Activated gamma-delta T cell treated with Interleukin-2 at 50 U/mL for 16 hours (primary cell): Measurements from ENCODE around the gene RAB39B.
"Not testable (repeated sequence)": the region's sequence is repeated elsewhere in the genome, so short reads cannot be mapped to it uniquely, and the experiment has no call there.

Experiments
- DNase-seq: peaks from one replicate; pipeline ENCODE4 v3.0.0-alpha.2; 2020

The RAB39B gene

GRCh38 chrX:155263854-155264628 lies at the start of gene RAB39B:
TSS of gene RAB39B (minus strand) at chrX:155264491. CDS start at chrX:155264288, 203 bp downstream.
- DNase-seq = peak; percentile 58

GRCh38 chrX:155313766-155314165 lies 49.5 kb upstream of the RAB39B start:
- DNase-seq = no peak

GRCh38 chrX:155293771-155294170 lies 29.5 kb upstream of the RAB39B start:
- no peak for DNase-seq

- DNase-seq = no peak
Observed at GRCh38 chrX:155279873-155280272, 15.6 kb upstream of the RAB39B start.

- DNase-seq = no peak
Observed at GRCh38 chrX:155270969-155271368, 6.7 kb upstream of the RAB39B start.

GRCh38 chrX:155267995-155268394 lies 3.7 kb upstream of the RAB39B start:
- not testable (repeated sequence) for DNase-seq

GRCh38 chrX:155266439-155266838 lies 2.1 kb upstream of the RAB39B start:
- no peak for DNase-seq

GRCh38 chrX:155262970-155263754 lies 1.1 kb downstream of the RAB39B start:
- no peak for DNase-seq

- DNase-seq = no peak
Observed at GRCh38 chrX:155259752-155260151, 4.5 kb downstream of the RAB39B start.

GRCh38 chrX:155251391-155251790 lies 12.9 kb downstream of the RAB39B start:
- DNase-seq = no peak

- no peak for DNase-seq
Observed at GRCh38 chrX:155247497-155247896, 16.8 kb downstream of the RAB39B start.

GRCh38 chrX:155246748-155247147 lies 17.5 kb downstream of the RAB39B start:
- no peak for DNase-seq

- no peak for DNase-seq
Observed at GRCh38 chrX:155242300-155242699, 22.0 kb downstream of the RAB39B start.

GRCh38 chrX:155237719-155238118 lies 26.6 kb downstream of the RAB39B start:
- no peak for DNase-seq

GRCh38 chrX:155235891-155236290 lies 28.4 kb downstream of the RAB39B start:
- no peak for DNase-seq

- no peak for DNase-seq
Observed at GRCh38 chrX:155231163-155231562, 33.1 kb downstream of the RAB39B start.

- DNase-seq = no peak
Observed at GRCh38 chrX:155225774-155226173, 38.5 kb downstream of the RAB39B start.

- not testable (repeated sequence) for DNase-seq
Observed at GRCh38 chrX:155223746-155224145, 40.5 kb downstream of the RAB39B start.

- no peak for DNase-seq
Observed at GRCh38 chrX:155221351-155221750, 42.9 kb downstream of the RAB39B start.

- DNase-seq = no peak
Observed at GRCh38 chrX:155218777-155219176, 45.5 kb downstream of the RAB39B start.

- no peak for DNase-seq
Observed at GRCh38 chrX:155216940-155217440, 47.3 kb downstream of the RAB39B start.

GRCh38 chrX:155216179-155216939 lies 47.9 kb downstream of the RAB39B start, which contains the start of gene VBP1:
TSS of gene VBP1 (plus strand) at chrX:155216460. CDS start at chrX:155216483, 23 bp downstream.
- peak; percentile 82 for DNase-seq
